Thyroid gland (tissue), 4 donors: ENCODE results near the gene EPYC. TPM values are rescaled to one million over a fixed set of nuclear protein-coding genes. Genes with fewer than 3 reads are reported as not detected.

Experiments
- DNase-seq, 2 donors: peaks; one replicate each; pipeline ENCODE4 v3.0.0-alpha.2; 2019
- H3K27ac ChIP-seq, 3 donors: fragments of 200-600 bp; sonication (generic); 1 replicate in 2 of 3; 2 replicates in 1 of 3; pipeline ENCODE4 v1.5.1; 2016 to 2019; ENCODE audit warnings: mild to moderate bottlenecking in 1 of 3, moderate library complexity in 1 of 3
- H3K27me3 ChIP-seq: fragments of 200-600 bp; sonication (generic); one replicate; pipeline ENCODE4 v1.5.1; 2019
- H3K36me3 ChIP-seq, 2 donors: fragments of 200-600 bp; sonication (generic); one replicate each; pipeline ENCODE4 v1.5.1; 2016 to 2019
- H3K4me1 ChIP-seq, 2 donors: fragments of 200-600 bp; sonication (generic); one replicate each; pipeline ENCODE4 v1.5.1; 2017 to 2019
- H3K4me3 ChIP-seq, 3 donors: fragments of 200-600 bp; sonication (generic); replicated peaks in 1 of 3; 1 replicate in 2 of 3; 2 replicates in 1 of 3; pipeline ENCODE4 v1.5.1; 2016; ENCODE audit warnings: mild to moderate bottlenecking in 1 of 3
- H3K9me3 ChIP-seq: fragments of 200-600 bp; sonication (generic); one replicate; pipeline ENCODE4 v1.5.1; 2017
- CTCF ChIP-seq, 6 experiments: fragments of 200-600 bp in 3 of 6; fragments of 450-650 bp in 3 of 6; sonication (generic) in 3 of 6; IDR thresholded peaks; one replicate each; pipeline ENCODE4 v1.5.1; 2016 to 2019; ENCODE audit warnings: antibody characterized with exemption in 6 of 6, mild to moderate bottlenecking in 2 of 6, inconsistent platforms in 1 of 6, moderate library complexity in 1 of 6
- POLR2A ChIP-seq, 2 donors: fragments of 450-650 bp; IDR thresholded peaks; one replicate each; pipeline ENCODE4 v1.6.1; 2017; ENCODE audit warnings: antibody characterized with exemption in 2 of 2, mild to moderate bottlenecking in 2 of 2, moderate library complexity in 1 of 2
- WGBS, 2 donors: methylation state at CpG; one replicate each; pipeline ENCODE4 v1.1.5; 2017; 5-methylcytosine and 5-hydroxymethylcytosine counted together
- intact Hi-C: fragments of 100-400 bp; cut with DNase I; formaldehyde crosslinking; loops from one replicate; pipeline ENCODE4 v1.15.1; 2023
- total RNA-seq, 4 donors: library from RNA; depleted of rRNA; stranded (reverse); fragments of >200 nt; gene quantifications; one replicate each; pipeline ENCODE4 v1.2.3, GENCODE V29; 2016

EPYC gene
- total RNA-seq, 4 donors from 2014 or later = not detected

GRCh38 chr12:91007531-91008290 lies 2.9 kb upstream of the EPYC start:
- Histone ChIP-seq H3K27me3 (no peaks in the 10 kb centered on the region), H3K36me3 (no peaks in the 10 kb centered on the region), H3K27ac (no peak overlapping the region), H3K4me3 (no peak overlapping the region), H3K9me3 (no peaks in the 10 kb centered on the region), H3K4me1 (no peaks in the 10 kb centered on the region)
- no peak for DNase-seq
- TF ChIP-seq CTCF (IDR thresholded peaks at IDR 0.05) = no peak
- no peak for TF ChIP-seq POLR2A (IDR thresholded peaks at IDR 0.05)
- 85 to 88% methylated on average over 2 of the region's 2 CpGs for WGBS, 2 donors
- intact Hi-C loops = no loop called here

GRCh38 chr12:91003737-91004136 lies 1.0 kb downstream of the EPYC start:
- Histone ChIP-seq H3K4me1 (no peaks in the 10 kb centered on the region), H3K27ac (no peak overlapping the region), H3K27me3 (no peaks in the 10 kb centered on the region), H3K4me3 (no peak overlapping the region), H3K36me3 (no peaks in the 10 kb centered on the region), H3K9me3 (no peaks in the 10 kb centered on the region)
- intact Hi-C loops = no loop called here
- TF ChIP-seq CTCF (IDR thresholded peaks at IDR 0.05) = no peak
- TF ChIP-seq POLR2A (IDR thresholded peaks at IDR 0.05) = no peak
- DNase-seq = no peak

- Histone ChIP-seq H3K36me3 (no peaks in the 10 kb centered on the region), H3K27ac (no peak overlapping the region), H3K27me3 (no peaks in the 10 kb centered on the region), H3K4me1 (no peaks in the 10 kb centered on the region), H3K4me3 (no peak overlapping the region), H3K9me3 (no peaks in the 10 kb centered on the region)
- no peak for TF ChIP-seq POLR2A (IDR thresholded peaks at IDR 0.05)
- no peak for TF ChIP-seq CTCF (IDR thresholded peaks at IDR 0.05)
- 81 to 85% methylated on average over 1 of the region's 1 CpG for WGBS, 2 donors
- DNase-seq = no peak
- intact Hi-C loops = no loop called here
Observed at GRCh38 chr12:91001306-91001705, 3.5 kb downstream of the EPYC start.

GRCh38 chr12:90999966-91000365 lies 4.8 kb downstream of the EPYC start:
- Histone ChIP-seq H3K4me3 (no peak overlapping the region), H3K36me3 (no peaks in the 10 kb centered on the region), H3K4me1 (no peaks in the 10 kb centered on the region), H3K9me3 (no peaks in the 10 kb centered on the region), H3K27me3 (no peaks in the 10 kb centered on the region), H3K27ac (no peak overlapping the region)
- 89 to 91% methylated on average over 2 of the region's 2 CpGs for WGBS, 2 donors
- TF ChIP-seq CTCF (IDR thresholded peaks at IDR 0.05) (no peak), POLR2A (IDR thresholded peaks at IDR 0.05) (no peak)
- intact Hi-C loops = no loop called here
- no peak for DNase-seq

- Histone ChIP-seq H3K4me1 (no peaks in the 10 kb centered on the region), H3K27me3 (no peaks in the 10 kb centered on the region), H3K36me3 (no peaks in the 10 kb centered on the region), H3K27ac (no peak overlapping the region), H3K9me3 (no peaks in the 10 kb centered on the region), H3K4me3 (no peak overlapping the region)
- WGBS, 2 donors = 92 to 93% methylated on average over 2 of the region's 2 CpGs
- TF ChIP-seq CTCF (IDR thresholded peaks at IDR 0.05) = no peak
- TF ChIP-seq POLR2A (IDR thresholded peaks at IDR 0.05) = no peak
- intact Hi-C loops = no loop called here
- no peak for DNase-seq
Observed at GRCh38 chr12:90999527-90999926, 5.2 kb downstream of the EPYC start.
